PC-3 (cell line): ENCODE data around the gene PIEZO2. TPM values are rescaled to one million over a fixed set of nuclear protein-coding genes. Genes with fewer than 3 reads are reported as not detected.

ENCODE experiments used
- ATAC-seq: fragments of 200-7000 bp; cut with Tn5 transposase; 2 replicates; pipeline ENCODE4 v1.9.1; 2020; ENCODE audit warnings: mild to moderate bottlenecking, moderate library complexity
- BruUV-seq: library from RNA; stranded (reverse); fragments of 400-500 nt; replicated peaks from 2 replicates; lab custom pipeline; 2021; lab: Mats Ljungman, UMichigan
- CTCF ChIA-PET: fragments of 300-600 bp; sonication (Branson Sonifier 250); formaldehyde crosslinking; loops from one replicate; lab custom pipeline; 2022; ENCODE audit warnings: antibody characterized with exemption; lab: Charles Lee
- POLR2A ChIA-PET: fragments of 300-600 bp; sonication (Branson Sonifier 250); formaldehyde crosslinking; loops from one replicate; lab custom pipeline; 2022; ENCODE audit warnings: antibody characterized with exemption; ENCODE audit not compliant: unreplicated experiment; lab: Charles Lee
- DNase-seq: peaks from one replicate; pipeline ENCODE4 v3.0.0-alpha.2; 2015
- H2AFZ ChIP-seq: fragments of 300-600 bp; sonication (generic); 2 replicates; pipeline ENCODE4 v1.6.0; 2016; ENCODE audit warnings: antibody characterized with exemption, low read length
- H3F3A ChIP-seq: fragments of 300-600 bp; sonication (generic); one replicate; pipeline ENCODE4 v1.6.0; 2017; ENCODE audit warnings: antibody characterized with exemption, low read length, control low read depth, mild to moderate bottlenecking; ENCODE audit not compliant: unreplicated experiment
- H3K27ac ChIP-seq: fragments of 300-600 bp; sonication (generic); 2 replicates; pipeline ENCODE4 v1.5.1; 2016; ENCODE audit warnings: mild to moderate bottlenecking, low read length
- H3K27me3 ChIP-seq: fragments of 300-600 bp; sonication (generic); 2 replicates; pipeline ENCODE4 v1.6.1; 2016; ENCODE audit warnings: low read length, mixed read lengths
- H3K36me3 ChIP-seq: fragments of 300-600 bp; sonication (generic); 2 replicates; pipeline ENCODE4 v1.6.1; 2016; ENCODE audit warnings: low read depth, mixed run types, low read length, mixed read lengths
- H3K4me1 ChIP-seq: fragments of 300-600 bp; sonication (generic); 2 replicates; pipeline ENCODE4 v1.5.1; 2016; ENCODE audit warnings: low read length; ENCODE audit not compliant: insufficient read depth
- H3K4me2 ChIP-seq: fragments of 300-600 bp; sonication (generic); 2 replicates; pipeline ENCODE4 v1.6.0; 2016; ENCODE audit warnings: low read length
- H3K4me3 ChIP-seq: fragments of 300-600 bp; sonication (generic); 2 replicates; pipeline ENCODE4 v1.5.1; 2016; ENCODE audit warnings: mild to moderate bottlenecking, low read length, mixed read lengths
- H3K79me2 ChIP-seq: fragments of 300-600 bp; sonication (generic); 2 replicates; pipeline ENCODE4 v1.6.1; 2017; ENCODE audit warnings: low read length, mixed read lengths
- H3K9ac ChIP-seq: fragments of 300-600 bp; sonication (generic); 2 replicates; pipeline ENCODE4 v1.6.0; 2016; ENCODE audit warnings: mild to moderate bottlenecking, low read length
- H3K9me2 ChIP-seq: fragments of 300-600 bp; sonication (generic); replicated peaks from 2 replicates; pipeline ENCODE4 v1.6.1; 2016; ENCODE audit warnings: mixed run types, low read length, mixed read lengths
- H3K9me3 ChIP-seq: fragments of 300-600 bp; sonication (generic); 2 replicates; pipeline ENCODE4 v1.6.1; 2016; ENCODE audit warnings: low read length, mixed read lengths
- H4K20me1 ChIP-seq: fragments of 300-600 bp; sonication (generic); 2 replicates; pipeline ENCODE4 v1.6.1; 2016; ENCODE audit warnings: low read length, mixed read lengths
- CTCF ChIP-seq: fragments of 300-600 bp; sonication (generic); conservative IDR thresholded peaks from 2 replicates; pipeline ENCODE4 v1.5.1; 2017; ENCODE audit warnings: antibody characterized with exemption, low read depth, mild to moderate bottlenecking, low read length
- EZH2 ChIP-seq: fragments of 300-600 bp; sonication (generic); IDR thresholded peaks from one replicate; pipeline ENCODE4 v1.6.1; 2017; ENCODE audit warnings: antibody characterized with exemption, mild to moderate bottlenecking, low read length; ENCODE audit not compliant: unreplicated experiment
- EZH2phosphoT487 ChIP-seq: fragments of 300-600 bp; sonication (generic); IDR thresholded peaks from 2 replicates; pipeline ENCODE4 v1.6.1; 2018; ENCODE audit warnings: mild to moderate bottlenecking, antibody characterized with exemption, low read length, borderline replicate concordance
- intact Hi-C: fragments of 100-400 bp; cut with micrococcal nuclease; formaldehyde crosslinking; loops from 2 replicates; pipeline ENCODE4 v1.9.0; 2023
- total RNA-seq: library from RNA; depleted of rRNA; stranded (reverse); fragments of >200 nt; gene quantifications from 2 replicates; pipeline ENCODE4 v1.2.3, GENCODE V29; 2014

Gene PIEZO2
- total RNA-seq, 1 experiment from 2014 or later, result not detected

GRCh38 chr18:10942998-10943397, 206.4 kb downstream of the PIEZO2 start:
- no peaks in the 10 kb centered on the region for H3K79me2 ChIP-seq

DNA sequence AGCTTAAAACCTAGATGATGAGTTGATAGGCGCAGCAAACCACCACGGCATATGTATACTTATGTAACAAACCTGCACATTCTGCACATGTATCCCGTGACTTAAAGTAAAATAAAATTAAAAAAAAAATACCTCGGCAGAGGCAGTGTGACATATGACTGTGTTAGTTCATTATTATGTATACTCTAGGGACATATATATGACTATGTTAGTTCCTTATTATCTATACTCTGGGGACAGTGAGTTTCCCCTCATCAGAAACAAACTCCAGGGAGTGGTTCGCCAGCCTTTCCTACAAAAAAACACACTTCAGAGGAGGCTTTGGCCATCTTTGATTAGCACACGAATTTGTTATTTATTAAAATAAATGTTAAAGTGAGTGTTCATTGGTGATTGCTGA, 209.5 kb downstream of the PIEZO2 start:
- DNase-seq, result no peak
- Histone ChIP-seq H3K4me2 (no peak overlapping the region), H3K4me3 (no peak overlapping the region), H3K79me2 (no peaks in the 10 kb centered on the region), H3K27ac (no peak overlapping the region), H3K36me3 (no peaks in the 10 kb centered on the region), H3K27me3 (peaks cover 45% of the 10 kb centered on the region), H3K9me2 (no peaks in the 10 kb centered on the region), H4K20me1 (no peaks in the 10 kb centered on the region), H3F3A (no peaks in the 10 kb centered on the region), H2AFZ (no peak overlapping the region), H3K4me1 (no peaks in the 10 kb centered on the region), H3K9me3 (no peaks in the 10 kb centered on the region), H3K9ac (no peak overlapping the region)
- intact Hi-C loops, result no loop called here
- no peak for ATAC-seq
- no peak for TF ChIP-seq EZH2phosphoT487
- TF ChIP-seq EZH2, result no peak
- no peak for TF ChIP-seq CTCF
- ChIA-PET CTCF (no interaction called here), POLR2A (no interaction called here)
- no TSS peak for BruUV-seq

More at GRCh38 chr18:10942998-10943397, 206.4 kb downstream of the PIEZO2 start:
- Histone ChIP-seq H3K9ac (no peak overlapping the region), H3F3A (no peaks in the 10 kb centered on the region), H3K4me2 (no peak overlapping the region), H3K4me1 (no peaks in the 10 kb centered on the region), H4K20me1 (no peaks in the 10 kb centered on the region), H2AFZ (no peak overlapping the region), H3K4me3 (no peak overlapping the region), H3K9me3 (peaks cover 16% of the 10 kb centered on the region), H3K27ac (no peak overlapping the region), H3K36me3 (no peaks in the 10 kb centered on the region), H3K9me2 (no peaks in the 10 kb centered on the region), H3K27me3 (peaks cover 15% of the 10 kb centered on the region)
- intact Hi-C loops, result no loop called here
- POLR2A ChIA-PET, result no interaction called here
- no TSS peak for BruUV-seq
- CTCF ChIA-PET, result no interaction called here
- DNase-seq (no peak), ATAC-seq (no peak)
- TF ChIP-seq EZH2phosphoT487 (no peak), EZH2 (no peak), CTCF (no peak)

DNA sequence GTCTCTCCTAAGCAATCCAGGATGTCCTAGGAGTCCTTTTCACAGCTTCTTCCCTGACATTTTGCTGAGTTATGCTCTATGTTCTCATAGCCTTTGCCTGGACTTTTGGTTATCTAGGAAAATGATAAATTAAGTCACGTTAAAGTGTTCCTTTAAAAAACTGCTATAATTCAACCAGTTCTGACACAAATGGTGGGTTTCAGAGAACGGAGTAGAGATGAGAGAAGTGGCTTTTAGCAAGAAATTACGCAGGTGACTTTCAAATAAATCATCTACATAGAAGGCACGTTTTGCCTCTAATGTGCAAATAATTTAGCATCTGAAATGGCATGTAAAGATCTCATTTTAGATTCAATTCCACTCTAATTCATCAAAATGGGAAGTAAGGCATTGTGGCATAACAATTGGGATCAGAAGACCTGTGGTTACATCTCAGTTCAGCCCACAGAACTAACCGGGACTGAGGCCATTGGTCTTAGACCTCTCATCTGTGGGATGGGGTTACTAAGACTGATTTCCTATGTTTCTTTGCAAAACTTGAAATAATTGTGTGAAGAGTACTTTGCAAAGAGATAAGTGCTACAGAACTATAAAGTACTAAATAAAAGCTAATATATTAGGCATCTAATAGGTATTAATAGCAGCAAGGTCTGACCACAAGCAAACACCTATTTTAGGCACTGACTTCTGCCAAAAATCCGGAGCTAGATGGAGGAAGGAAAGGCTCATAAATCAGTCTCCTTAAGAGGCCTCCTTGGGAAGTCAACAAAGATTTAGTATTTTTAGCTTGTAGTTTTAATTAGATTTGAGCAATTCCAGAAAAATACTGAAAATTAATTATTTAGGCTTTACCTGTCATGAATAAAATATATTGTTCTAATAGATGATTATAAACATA, 211.4 kb downstream of the PIEZO2 start:
- intact Hi-C loops, result no loop called here
- no peaks in the 10 kb centered on the region for H3K9me2 ChIP-seq
- H3K4me2 ChIP-seq, result no peak overlapping the region
- H4K20me1 ChIP-seq, result no peaks in the 10 kb centered on the region
- peaks cover 59% of the 10 kb centered on the region for H3K27me3 ChIP-seq
- no peaks in the 10 kb centered on the region for H3K4me1 ChIP-seq
- no peak overlapping the region for H3K27ac ChIP-seq
- H3K79me2 ChIP-seq, result no peaks in the 10 kb centered on the region
- no peak overlapping the region for H3K9ac ChIP-seq
- TF ChIP-seq EZH2phosphoT487, result no peak
- TF ChIP-seq CTCF, result no peak
- no peak for TF ChIP-seq EZH2
- CTCF ChIA-PET, result no interaction called here
- H3F3A ChIP-seq, result no peaks in the 10 kb centered on the region
- no peak overlapping the region for H3K4me3 ChIP-seq
- ATAC-seq (no peak), DNase-seq (no peak)
- POLR2A ChIA-PET, result no interaction called here
- H3K36me3 ChIP-seq, result no peaks in the 10 kb centered on the region
- no TSS peak for BruUV-seq
- H2AFZ ChIP-seq, result no peak overlapping the region
- H3K9me3 ChIP-seq, result no peaks in the 10 kb centered on the region
